GM21447 (cell line): ENCODE data around the gene PLEKHA4.
A peak's percentile ranks its signal among the peaks of the same experiment; 100 is the strongest.
"Not testable (repeated sequence)": the region's sequence is repeated elsewhere in the genome, so short reads cannot be mapped to it uniquely, and the experiment has no call there.

Experiments used
- ATAC-seq: cut with Tn5 transposase; IDR thresholded peaks from one replicate; pipeline ENCODE4 v1.9.1; 2021; ENCODE audit not compliant: unreplicated experiment

PLEKHA4 gene, protein sequence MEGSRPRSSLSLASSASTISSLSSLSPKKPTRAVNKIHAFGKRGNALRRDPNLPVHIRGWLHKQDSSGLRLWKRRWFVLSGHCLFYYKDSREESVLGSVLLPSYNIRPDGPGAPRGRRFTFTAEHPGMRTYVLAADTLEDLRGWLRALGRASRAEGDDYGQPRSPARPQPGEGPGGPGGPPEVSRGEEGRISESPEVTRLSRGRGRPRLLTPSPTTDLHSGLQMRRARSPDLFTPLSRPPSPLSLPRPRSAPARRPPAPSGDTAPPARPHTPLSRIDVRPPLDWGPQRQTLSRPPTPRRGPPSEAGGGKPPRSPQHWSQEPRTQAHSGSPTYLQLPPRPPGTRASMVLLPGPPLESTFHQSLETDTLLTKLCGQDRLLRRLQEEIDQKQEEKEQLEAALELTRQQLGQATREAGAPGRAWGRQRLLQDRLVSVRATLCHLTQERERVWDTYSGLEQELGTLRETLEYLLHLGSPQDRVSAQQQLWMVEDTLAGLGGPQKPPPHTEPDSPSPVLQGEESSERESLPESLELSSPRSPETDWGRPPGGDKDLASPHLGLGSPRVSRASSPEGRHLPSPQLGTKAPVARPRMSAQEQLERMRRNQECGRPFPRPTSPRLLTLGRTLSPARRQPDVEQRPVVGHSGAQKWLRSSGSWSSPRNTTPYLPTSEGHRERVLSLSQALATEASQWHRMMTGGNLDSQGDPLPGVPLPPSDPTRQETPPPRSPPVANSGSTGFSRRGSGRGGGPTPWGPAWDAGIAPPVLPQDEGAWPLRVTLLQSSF

DNA sequence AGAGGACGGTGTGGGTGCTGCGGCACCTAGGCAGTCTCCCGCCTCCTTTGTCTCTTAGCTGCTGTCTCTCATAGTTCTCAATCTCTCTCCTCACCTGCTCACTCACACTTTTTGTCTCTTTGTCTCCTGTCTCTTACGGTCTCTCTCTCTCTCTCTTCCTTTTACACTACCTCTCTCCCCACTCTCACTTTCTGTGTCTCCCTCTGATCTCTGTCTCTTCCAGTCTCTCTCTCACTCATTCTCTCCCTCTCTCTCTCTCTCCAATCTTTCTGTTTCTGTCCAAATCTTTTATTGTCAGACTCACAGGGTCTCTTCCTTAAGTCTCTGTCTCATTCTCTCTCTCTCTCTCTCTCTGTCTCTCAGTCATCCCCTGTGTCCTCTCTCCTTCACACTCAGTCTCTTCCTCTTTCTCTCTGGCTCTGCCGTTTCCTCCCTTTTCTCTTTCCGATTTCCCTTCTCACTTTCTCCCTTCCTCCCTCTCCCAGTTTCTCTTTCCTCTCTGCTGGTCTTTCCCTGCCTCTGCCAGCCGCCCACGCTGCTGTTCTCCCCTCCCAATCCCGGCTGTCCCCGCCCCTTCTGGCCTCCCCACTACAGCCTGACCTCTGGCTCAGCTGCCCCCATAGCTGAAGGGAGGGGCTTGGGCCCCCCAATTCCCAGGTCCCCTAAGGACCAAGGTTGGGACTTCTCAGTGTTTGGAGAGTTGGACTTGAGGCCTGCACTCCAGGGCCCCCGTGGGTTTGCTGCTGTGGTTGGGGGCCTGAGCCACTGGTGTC, at the start of gene PLEKHA4:
Gene PLEKHA4 (minus strand): TSS at position 504 of the 773 bp plus-strand sequence. CDS start 997 bp downstream, outside the sequence.
- no peak for ATAC-seq

DNA sequence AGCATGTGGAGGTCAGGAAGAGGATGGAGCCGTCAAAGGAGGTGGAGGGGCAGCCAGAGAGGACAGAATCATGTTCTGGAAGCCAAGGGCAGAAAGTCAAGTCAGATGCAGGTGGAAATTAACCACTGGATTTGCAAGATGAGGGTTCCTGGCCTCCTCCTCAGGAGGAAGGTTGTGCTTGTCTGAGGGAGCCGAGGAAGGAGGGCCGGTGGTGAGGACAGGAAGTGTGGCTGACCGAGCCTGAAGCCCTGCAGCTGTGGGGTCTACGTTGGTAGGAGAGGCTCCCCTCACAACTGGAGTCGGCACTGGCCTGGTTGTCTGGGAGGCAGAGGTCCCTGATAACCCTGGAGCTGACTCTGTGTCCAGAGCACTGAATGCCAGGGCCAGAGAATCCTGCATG, 49.7 kb upstream of the PLEKHA4 start:
- ATAC-seq = no peak

DNA sequence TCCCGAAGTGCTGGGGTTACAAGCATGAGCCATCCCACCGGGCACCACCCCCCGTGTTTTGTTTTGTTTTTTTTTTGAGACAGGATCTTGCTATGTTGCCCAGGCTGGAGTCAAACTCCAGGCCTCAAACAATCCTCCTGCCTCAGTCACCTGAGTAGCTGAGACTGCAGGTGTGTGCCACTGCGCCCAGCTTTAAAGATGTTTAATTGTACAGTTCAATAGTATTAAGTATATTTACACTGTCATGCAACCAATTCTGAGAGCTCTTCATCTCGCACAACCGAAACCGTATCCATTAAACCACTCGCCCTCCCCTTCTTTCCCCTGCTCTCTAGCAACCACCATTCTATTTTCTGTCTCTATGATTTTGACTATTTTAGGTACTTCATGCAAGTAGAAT, 47.3 kb upstream of the PLEKHA4 start:
- ATAC-seq = no peak

DNA sequence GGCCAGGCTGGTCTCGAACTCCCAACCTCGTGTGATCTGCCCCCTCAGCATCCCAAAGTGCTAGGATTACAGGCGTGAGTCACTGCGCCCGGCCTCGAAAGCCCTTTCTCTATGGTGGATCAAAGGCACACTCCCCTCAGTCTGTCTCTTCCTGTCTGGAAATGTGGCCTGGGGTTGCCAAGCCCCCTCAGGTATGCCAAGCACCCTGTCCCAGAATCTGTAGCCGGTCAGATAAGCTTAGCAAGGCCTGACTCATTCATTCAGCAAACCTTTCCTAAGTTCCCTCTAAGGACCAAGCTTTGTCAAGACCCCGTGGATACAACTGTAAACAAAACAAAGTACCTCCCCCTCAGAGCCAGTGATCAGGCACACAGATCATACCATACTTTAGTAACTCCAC, 45.8 kb upstream of the PLEKHA4 start:
- no peak for ATAC-seq

DNA sequence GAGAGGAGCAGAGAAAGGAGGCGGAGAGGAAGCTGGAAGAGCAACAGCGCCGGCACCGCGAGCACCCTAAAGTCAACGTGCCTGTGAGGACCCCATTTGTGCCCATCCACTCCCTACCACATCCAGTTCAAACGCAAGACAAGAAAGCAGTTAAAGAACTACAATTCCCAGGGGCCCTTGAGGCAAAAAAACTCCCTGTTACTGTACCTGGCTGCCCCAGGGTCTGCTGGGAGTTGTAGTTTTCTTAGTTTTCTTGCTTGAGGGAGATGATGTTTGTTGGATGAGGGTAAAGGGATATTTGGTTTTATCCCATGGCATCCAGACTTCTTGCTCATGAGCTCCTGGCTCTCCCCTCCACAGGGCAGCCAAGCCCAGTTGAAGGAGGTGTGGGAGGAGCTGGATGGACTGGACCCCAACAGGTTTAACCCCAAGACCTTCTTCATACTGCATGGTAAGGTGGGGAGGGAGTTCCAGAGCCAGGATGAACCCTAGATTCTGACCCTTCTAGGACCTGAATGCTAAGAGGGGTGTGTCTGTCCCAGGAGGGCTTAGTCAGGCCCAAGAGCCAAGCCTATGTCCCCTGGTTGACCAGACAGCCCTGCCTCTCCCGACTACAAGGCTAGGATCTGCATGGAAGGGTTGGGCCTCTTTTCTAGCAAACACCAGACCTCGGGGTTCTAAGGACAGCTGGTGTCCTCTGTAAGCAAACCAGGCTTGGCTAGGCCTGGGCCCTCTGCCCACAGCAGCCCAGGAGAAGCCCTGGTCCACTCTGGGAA, 44.9 kb upstream of the PLEKHA4 start:
- no peak for ATAC-seq

DNA sequence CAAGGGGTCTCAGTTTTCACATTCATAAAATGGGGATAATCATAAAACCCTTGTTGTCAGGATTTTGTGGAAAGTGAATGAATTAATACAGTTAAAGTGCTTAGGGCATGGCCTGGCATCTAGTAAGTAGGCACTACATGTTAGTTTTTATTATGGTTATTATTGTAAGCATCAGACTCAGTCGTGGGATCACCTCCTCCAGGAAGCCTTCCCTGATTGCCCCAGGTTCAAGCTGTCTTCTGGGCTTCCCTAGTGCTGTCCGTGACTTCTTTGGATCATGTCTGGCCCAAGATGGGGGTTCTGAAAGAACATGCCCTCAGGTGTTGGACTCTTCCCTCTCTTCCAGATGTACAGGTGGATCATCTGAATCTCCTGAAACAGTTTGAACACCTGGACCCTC, 42.4 kb upstream of the PLEKHA4 start:
- no peak for ATAC-seq

DNA sequence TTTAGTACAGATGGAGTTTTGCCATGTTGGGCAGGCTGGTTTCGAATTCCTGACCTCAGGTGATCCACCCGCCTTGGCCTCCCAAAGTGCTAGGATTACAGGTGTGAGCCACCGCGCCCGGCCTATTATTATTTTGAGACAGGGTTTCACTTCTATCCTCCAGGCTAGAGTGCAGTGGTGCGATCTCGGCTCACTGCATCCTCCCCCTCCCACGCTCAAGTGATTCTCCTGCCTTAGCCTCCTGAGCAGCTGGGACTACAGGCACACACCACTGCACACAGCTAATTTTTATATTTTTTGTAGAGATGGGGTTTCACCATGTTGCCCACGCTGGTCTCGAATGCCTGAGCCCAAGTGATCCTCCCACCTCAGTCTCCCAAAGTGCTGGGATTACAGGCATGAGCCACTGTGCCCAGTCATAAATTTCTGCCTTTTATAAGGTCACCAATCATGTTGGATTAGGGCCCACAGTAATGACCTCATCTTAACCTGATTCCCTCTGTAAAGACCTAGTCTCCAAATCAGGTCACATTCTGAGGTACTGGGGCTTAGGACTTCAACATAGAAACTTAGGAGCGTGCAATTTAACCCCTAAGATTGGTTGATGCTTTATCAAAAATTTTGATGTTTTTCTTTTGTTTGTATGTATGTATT, 41.1 kb upstream of the PLEKHA4 start:
- ATAC-seq = not testable (repeated sequence)

DNA sequence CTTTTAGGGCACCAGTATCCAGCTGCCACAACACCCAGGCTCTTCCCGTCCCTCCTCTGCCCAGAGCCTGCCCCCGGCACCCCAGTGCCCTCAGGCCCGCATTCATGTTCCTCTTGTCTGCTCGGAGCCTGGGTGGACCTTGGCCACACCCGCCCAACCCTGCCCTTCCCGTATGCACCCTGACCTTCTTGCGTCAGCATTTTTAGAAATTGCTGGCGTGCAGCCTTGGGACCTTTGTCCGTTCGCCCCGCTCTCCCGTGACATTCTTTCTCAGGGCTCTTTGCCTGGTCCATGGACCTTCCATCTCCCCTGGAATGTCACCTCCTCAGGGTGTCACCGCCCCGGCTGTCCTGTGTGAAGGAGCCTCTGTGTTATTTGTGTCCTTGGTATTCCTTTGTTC, 39.3 kb upstream of the PLEKHA4 start:
- no peak for ATAC-seq

DNA sequence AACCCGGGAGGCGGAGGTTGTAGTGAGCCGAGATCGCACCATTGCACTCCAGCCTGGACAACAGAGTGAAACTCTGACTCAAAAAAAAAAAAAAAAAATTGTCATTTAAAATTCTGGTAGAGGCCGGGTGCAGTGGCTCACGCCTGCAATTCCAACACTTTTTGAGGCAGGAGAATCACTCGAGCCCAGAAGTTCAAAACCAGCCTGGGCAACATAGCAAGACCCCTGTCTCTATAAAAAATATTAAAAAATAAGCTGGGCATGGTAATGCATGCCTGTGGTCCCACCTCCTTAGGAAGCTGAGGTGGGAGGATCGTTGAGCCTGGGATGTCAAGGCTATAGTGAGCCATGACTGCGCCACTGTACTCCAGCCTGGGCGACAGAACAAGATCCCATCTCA, 37.9 kb upstream of the PLEKHA4 start:
- no peak for ATAC-seq

DNA sequence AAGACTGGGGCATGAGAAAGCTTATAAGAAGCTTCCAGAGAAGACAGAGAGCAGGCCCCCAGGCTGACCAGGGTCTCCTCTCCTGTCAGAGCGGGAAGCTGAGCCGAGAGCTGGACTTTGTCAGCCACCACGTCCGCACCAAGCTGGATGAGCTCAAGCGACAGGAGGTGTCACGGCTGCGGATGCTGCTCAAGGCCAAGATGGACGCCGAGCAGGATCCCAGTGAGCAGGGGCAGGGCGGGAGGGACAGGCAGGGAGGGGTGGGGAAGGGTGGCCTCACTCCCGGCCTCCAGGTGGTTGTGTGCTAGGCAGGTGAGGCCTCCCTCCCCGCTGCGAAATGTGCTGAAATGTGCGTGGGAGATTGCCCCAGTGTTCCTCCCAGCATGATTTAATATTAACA, 37.2 kb upstream of the PLEKHA4 start:
- ATAC-seq = no peak

DNA sequence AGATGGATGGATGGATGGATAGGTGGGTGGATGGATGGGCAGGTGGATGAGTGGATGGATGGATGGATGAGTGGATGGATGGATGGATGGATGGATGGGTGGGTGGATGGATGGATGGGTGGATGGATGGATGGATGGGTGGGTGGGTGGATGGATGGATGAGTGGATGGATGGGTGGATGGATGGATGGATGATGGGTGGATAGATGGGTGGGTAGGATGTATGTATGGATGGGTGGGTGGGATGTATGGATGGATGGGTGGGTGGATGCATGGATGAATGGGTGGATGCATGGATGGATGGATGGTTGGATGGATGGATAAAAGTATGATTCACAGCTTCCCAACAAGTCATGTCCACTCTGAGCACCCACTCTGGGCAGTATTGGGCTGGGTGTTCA, 35.4 kb upstream of the PLEKHA4 start:
- not testable (repeated sequence) for ATAC-seq

DNA sequence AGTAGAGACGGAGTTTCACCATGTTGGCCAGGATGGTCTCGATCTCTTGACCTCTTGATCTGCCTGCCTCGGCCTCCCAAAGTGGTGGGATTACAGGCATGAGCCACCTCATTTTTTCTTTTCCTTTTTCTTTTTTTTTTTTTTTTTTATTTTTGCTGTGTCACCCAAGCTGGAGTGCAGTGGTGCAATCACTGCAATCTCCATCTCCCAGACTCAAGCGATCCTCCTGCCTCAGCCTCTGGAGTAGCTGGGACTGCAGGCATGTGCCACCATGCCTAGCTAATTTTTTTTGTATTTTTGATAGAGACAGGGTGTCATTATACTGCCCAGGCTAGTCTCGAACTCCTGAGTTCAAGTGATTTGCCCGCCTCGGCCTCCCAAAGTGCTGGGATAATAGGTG, 33.9 kb upstream of the PLEKHA4 start:
- ATAC-seq = not testable (repeated sequence)

DNA sequence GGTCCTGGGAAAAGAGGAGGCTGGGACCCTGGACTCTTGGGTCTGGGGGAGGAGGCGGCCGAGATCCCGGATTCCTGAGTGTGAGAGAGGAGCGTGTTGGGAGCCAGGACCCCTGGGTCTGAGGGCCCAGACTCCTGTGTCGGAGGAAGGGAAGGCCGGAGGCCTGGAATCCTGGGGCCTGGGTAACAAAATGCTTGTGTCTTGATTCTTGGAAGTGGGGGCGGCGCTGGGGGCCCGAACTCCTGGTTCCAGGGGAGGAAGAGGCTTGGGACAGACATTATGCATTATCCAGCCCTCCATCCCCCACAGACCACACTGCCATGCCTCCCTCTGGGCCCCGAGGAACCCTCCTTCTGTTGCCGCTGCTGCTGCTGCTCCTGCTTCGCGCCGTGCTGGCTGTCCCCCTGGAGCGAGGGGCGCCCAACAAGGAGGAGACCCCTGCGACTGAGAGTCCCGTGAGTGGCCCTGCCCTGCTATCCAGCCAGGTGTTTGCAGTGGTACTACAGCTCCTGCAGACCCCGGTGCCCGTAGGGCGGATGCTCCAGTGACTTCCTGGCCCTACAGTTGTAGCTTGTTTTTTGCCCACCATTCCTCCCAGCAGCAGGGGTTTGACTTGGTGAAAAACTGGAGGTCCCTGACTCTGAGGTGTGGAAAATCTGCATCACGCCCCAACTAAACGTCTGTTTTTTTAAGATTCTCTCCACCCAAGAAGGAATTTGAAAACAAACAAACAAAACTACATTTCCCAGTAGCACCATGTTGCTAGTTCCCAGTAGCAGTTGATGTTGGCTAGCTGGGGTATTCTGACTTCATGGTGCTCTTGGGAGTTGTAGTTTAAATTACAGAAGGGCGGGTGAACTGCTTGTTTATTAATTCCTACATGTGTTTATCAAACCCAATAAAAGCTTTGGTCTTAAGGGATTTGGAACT, 32.3 kb upstream of the PLEKHA4 start:
- ATAC-seq = no peak

DNA sequence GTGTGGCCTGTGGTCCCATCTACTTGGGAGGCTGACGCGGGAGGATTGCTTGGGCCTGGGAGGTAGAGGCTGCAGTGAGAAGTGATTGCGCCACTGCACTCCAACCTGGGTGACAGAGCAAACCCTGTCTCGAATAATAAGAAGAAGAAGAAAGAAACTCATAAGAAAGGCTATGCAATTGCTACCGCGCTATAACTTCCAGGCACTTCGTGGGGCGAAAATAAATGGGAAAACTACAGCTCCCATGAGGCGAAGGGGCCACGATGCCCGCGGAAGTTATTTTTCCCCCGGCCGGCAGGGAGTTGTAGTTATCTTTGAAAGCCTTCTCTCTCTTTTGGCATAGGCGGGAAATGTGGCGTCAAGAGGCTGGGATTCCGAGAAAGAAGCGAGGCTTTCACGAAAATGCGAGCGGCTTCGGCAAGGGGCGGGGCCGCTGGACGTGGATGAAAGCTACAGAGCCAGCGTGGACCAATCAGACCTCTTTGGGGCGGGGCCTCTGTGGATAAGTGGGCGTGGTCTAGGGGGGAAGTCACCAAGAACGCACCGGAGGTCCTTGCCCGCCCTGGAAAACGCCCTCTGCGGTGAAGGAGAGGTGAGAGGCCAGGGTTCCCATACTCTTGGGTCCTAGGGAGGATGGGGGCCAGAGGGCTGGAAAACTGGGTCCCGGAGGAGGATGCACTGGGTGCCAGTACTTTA, 31.5 kb upstream of the PLEKHA4 start, which contains the start of gene NUCB1:
Gene NUCB1 (plus strand): TSS at position 532 of the 696 bp plus-strand sequence. CDS start 485 bp downstream, outside the sequence.
- peak; percentile 86 for ATAC-seq

DNA sequence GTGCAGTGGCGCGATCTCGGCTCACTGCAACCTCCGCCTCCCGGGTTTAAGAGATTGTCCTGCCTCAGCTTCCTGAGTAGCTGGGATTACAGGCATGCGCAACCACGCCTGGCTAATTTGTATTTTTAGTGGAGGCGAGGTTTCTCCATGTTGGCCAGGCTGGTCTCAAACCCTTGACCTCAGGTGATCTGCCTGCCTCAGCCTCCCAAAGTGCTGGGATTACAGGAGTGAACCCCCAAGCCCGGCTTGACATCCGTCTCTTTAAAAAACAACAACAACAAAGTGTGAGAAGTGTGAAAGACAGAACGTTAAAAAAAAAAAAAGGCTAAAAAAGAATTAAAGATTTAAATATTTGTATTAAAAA, 31.0 kb upstream of the PLEKHA4 start:
- not testable (repeated sequence) for ATAC-seq

DNA sequence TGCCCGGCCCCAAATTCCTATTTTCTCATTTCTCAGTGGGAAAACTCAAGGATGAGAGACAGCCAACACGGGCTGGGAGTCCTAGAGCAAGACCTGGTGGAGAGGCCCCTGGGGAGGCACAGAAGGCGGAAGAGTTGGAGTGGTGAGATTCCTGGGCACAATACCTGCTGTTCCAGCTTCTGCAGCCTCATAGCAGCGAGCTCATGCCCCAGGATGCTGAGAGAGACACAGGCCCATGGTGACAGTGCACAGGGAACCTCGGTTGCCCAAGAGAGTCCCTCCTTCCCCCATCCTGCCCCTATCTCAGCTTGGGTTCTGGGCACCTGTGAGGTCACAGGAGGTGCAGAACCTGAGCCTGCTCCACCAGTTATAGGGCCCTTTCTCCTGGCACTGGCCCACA, 28.8 kb upstream of the PLEKHA4 start:
- ATAC-seq = no peak

DNA sequence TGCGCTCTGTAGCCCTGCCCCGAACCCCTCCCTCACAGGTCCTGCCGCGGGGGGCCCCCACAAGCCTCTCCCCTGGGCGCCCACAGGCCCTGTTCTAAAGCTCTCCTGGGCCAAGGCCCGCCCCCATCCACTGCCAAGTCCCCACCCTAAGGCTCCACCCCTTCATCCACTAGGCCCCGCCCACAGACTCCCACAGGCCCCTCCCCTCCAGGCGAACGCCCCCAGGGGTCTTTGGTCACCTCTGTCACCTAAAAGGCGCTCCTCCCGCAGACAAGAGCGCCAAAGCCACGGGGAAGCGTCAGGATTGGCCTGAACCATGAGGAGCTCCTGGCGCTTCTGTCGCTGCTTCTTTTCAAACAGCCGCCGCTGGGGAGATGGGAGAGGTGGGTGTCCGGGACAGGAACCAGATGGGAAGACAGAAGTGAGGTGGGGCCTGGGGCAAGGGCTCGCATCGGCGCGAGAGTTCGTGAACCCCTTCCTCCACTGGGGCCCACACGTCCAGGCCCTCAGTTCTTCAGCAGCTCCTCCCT, 27.8 kb upstream of the PLEKHA4 start:
- no peak for ATAC-seq

DNA sequence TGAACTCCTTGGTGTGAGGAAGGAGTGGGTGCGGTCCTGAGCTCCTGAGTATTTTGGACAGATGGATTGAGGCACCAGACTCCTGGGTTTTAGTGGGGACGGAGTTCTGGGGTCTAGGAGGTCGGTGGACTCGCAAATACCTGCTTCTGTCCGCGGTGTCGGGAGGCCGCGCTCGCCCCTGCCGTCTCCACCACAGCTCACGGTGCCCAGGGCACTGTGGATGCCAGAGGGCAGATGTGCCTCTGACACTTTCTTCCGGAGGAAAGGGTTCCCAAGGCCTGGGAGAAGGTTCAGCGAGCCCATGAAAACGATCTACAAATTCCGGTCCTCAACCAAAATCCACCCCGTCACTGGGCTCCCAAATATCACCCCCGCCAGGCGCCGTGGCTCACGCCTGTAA, 26.8 kb upstream of the PLEKHA4 start:
- ATAC-seq = no peak
